ENCODE data around the gene JAKMIP1.

The JAKMIP1 gene

GRCh38 chr4:6232836-6233785 is 32.8 kb upstream of the JAKMIP1 start:
- no peaks in the 10 kb centered on the region for H4K20me1 ChIP-seq (ENCODE audit: insufficient read depth, low read length)
- no peaks in the 10 kb centered on the region for H3K4me1 ChIP-seq (ENCODE audit: low read length)
- TF ChIP-seq EZH2 (optimal IDR thresholded peaks at IDR 0.05; ENCODE audit: low read depth, low read length) (no peak), CTCF (IDR thresholded peaks at IDR 0.05; ENCODE audit: low read length) (no peak), EZH2phosphoT487 (IDR thresholded peaks at IDR 0.05; ENCODE audit: low read length) (no peak)
- H3K36me3 ChIP-seq (replicated peaks; ENCODE audit: insufficient read depth, low read length), result no peaks in the 10 kb centered on the region
- H3K4me3 ChIP-seq (ENCODE audit: low read length), result no peak overlapping the region
- no peak overlapping the region for H3K9ac ChIP-seq (ENCODE audit: low read length)
- H3K9me2 ChIP-seq (replicated peaks; ENCODE audit: insufficient read depth, low read length), result no peaks in the 10 kb centered on the region
- no peak overlapping the region for H3K4me2 ChIP-seq (ENCODE audit: low read depth, low read length)
- H3K79me2 ChIP-seq (ENCODE audit: low read length), result no peaks in the 10 kb centered on the region
- no peaks in the 10 kb centered on the region for H3F3A ChIP-seq (ENCODE audit: insufficient read depth, low read length)
- no peak overlapping the region for H3K27ac ChIP-seq (ENCODE audit: low read length)
- peaks cover 23% of the 10 kb centered on the region for H3K27me3 ChIP-seq (replicated peaks; ENCODE audit: insufficient read depth, low read length)
- DNase-seq, result no peak
- H2AFZ ChIP-seq (ENCODE audit: low read length), result no peak overlapping the region
- H3K9me3 ChIP-seq (replicated peaks; ENCODE audit: insufficient read depth, low read length), result no peaks in the 10 kb centered on the region

GRCh38 chr4:6231663-6232165 is 31.4 kb upstream of the JAKMIP1 start:
- Histone ChIP-seq H3K79me2 (ENCODE audit: low read length) (no peaks in the 10 kb centered on the region), H3K9ac (ENCODE audit: low read length) (no peak overlapping the region), H3F3A (ENCODE audit: insufficient read depth, low read length) (no peaks in the 10 kb centered on the region), H3K27ac (ENCODE audit: low read length) (no peak overlapping the region), H3K4me1 (ENCODE audit: low read length) (no peaks in the 10 kb centered on the region), H3K9me2 (replicated peaks; ENCODE audit: insufficient read depth, low read length) (no peaks in the 10 kb centered on the region), H3K4me2 (ENCODE audit: low read depth, low read length) (no peak overlapping the region), H3K9me3 (replicated peaks; ENCODE audit: insufficient read depth, low read length) (no peaks in the 10 kb centered on the region), H4K20me1 (ENCODE audit: insufficient read depth, low read length) (no peaks in the 10 kb centered on the region), H3K27me3 (replicated peaks; ENCODE audit: insufficient read depth, low read length) (peaks cover 27% of the 10 kb centered on the region), H3K4me3 (ENCODE audit: low read length) (no peak overlapping the region), H2AFZ (ENCODE audit: low read length) (no peak overlapping the region), H3K36me3 (replicated peaks; ENCODE audit: insufficient read depth, low read length) (no peaks in the 10 kb centered on the region)
- no peak for DNase-seq
- TF ChIP-seq CTCF (IDR thresholded peaks at IDR 0.05; ENCODE audit: low read length) (no peak), EZH2 (optimal IDR thresholded peaks at IDR 0.05; ENCODE audit: low read depth, low read length) (no peak), EZH2phosphoT487 (IDR thresholded peaks at IDR 0.05; ENCODE audit: low read length) (no peak)

GRCh38 chr4:6230827-6231662 is 30.7 kb upstream of the JAKMIP1 start:
- H4K20me1 ChIP-seq (ENCODE audit: insufficient read depth, low read length), result no peaks in the 10 kb centered on the region
- no peak overlapping the region for H3K27ac ChIP-seq (ENCODE audit: low read length)
- H3K9me2 ChIP-seq (replicated peaks; ENCODE audit: insufficient read depth, low read length), result no peaks in the 10 kb centered on the region
- H3K4me3 ChIP-seq (ENCODE audit: low read length), result no peak overlapping the region
- H3K9ac ChIP-seq (ENCODE audit: low read length), result no peak overlapping the region
- H3K79me2 ChIP-seq (ENCODE audit: low read length), result no peaks in the 10 kb centered on the region
- no peaks in the 10 kb centered on the region for H3F3A ChIP-seq (ENCODE audit: insufficient read depth, low read length)
- no peaks in the 10 kb centered on the region for H3K4me1 ChIP-seq (ENCODE audit: low read length)
- no peak overlapping the region for H2AFZ ChIP-seq (ENCODE audit: low read length)
- no peak for DNase-seq
- no peak overlapping the region for H3K4me2 ChIP-seq (ENCODE audit: low read depth, low read length)
- no peaks in the 10 kb centered on the region for H3K9me3 ChIP-seq (replicated peaks; ENCODE audit: insufficient read depth, low read length)
- TF ChIP-seq EZH2 (optimal IDR thresholded peaks at IDR 0.05; ENCODE audit: low read depth, low read length), result no peak
- H3K36me3 ChIP-seq (replicated peaks; ENCODE audit: insufficient read depth, low read length), result no peaks in the 10 kb centered on the region
- H3K27me3 ChIP-seq (replicated peaks; ENCODE audit: insufficient read depth, low read length), result peaks cover 27% of the 10 kb centered on the region

All from MM.1S (cell line).